ENCODE data around the gene PRKCH.

PRKCH gene

GRCh38 chr14:61573748-61574513 is 252.6 kb downstream of the PRKCH start:
- Mint-ChIP-seq H3K4me3 (no peak overlapping the region), H3K27me3 (ENCODE audit: low read depth, poor library complexity) (peaks cover 18% of the 10 kb centered on the region), H3K36me3 (ENCODE audit: low read depth) (no peaks in the 10 kb centered on the region), H3K4me1 (peaks cover 29% of the 10 kb centered on the region), H3K27ac (no peak overlapping the region), H3K9me3 (no peaks in the 10 kb centered on the region)
- DNase-seq = no peak
- no peak for TF ChIP-seq CTCF (IDR thresholded peaks at IDR 0.05)

GRCh38 chr14:61574514-61574807 is 253.1 kb downstream of the PRKCH start:
- DNase-seq = no peak
- peaks cover 23% of the 10 kb centered on the region for H3K4me1 Mint-ChIP-seq
- H3K27me3 Mint-ChIP-seq (ENCODE audit: low read depth, poor library complexity) = peaks cover 19% of the 10 kb centered on the region
- TF ChIP-seq CTCF (IDR thresholded peaks at IDR 0.05) = no peak
- H3K9me3 Mint-ChIP-seq = no peaks in the 10 kb centered on the region
- H3K36me3 Mint-ChIP-seq (ENCODE audit: low read depth) = no peaks in the 10 kb centered on the region
- no peak overlapping the region for H3K27ac Mint-ChIP-seq
- H3K4me3 Mint-ChIP-seq = no peak overlapping the region

- no peak overlapping the region for H3K4me3 Mint-ChIP-seq
- no peak for TF ChIP-seq CTCF (IDR thresholded peaks at IDR 0.05)
- DNase-seq = no peak
- H3K9me3 Mint-ChIP-seq = no peaks in the 10 kb centered on the region
- no peak overlapping the region for H3K27ac Mint-ChIP-seq
- H3K36me3 Mint-ChIP-seq (ENCODE audit: low read depth) = no peaks in the 10 kb centered on the region
- H3K27me3 Mint-ChIP-seq (ENCODE audit: low read depth, poor library complexity) = peaks cover 14% of the 10 kb centered on the region
- H3K4me1 Mint-ChIP-seq = peaks cover 19% of the 10 kb centered on the region
Observed at GRCh38 chr14:61575126-61575525, 253.7 kb downstream of the PRKCH start.

GRCh38 chr14:61575551-61576150 is 254.3 kb downstream of the PRKCH start:
- no peak for DNase-seq
- peaks cover 19% of the 10 kb centered on the region for H3K4me1 Mint-ChIP-seq
- H3K36me3 Mint-ChIP-seq (ENCODE audit: low read depth) = no peaks in the 10 kb centered on the region

GRCh38 chr14:61577506-61577931 is 256.1 kb downstream of the PRKCH start:
- TF ChIP-seq CTCF (IDR thresholded peaks at IDR 0.05) = no peak
- H3K27me3 Mint-ChIP-seq (ENCODE audit: low read depth, poor library complexity) = peaks cover 3% of the 10 kb centered on the region
- no peak overlapping the region for H3K27ac Mint-ChIP-seq
- no peaks in the 10 kb centered on the region for H3K9me3 Mint-ChIP-seq
- H3K36me3 Mint-ChIP-seq (ENCODE audit: low read depth) = no peaks in the 10 kb centered on the region
- no peak for DNase-seq
- peaks cover 27% of the 10 kb centered on the region for H3K4me1 Mint-ChIP-seq
- no peak overlapping the region for H3K4me3 Mint-ChIP-seq

More at GRCh38 chr14:61575551-61576150, 254.3 kb downstream of the PRKCH start:
- H3K27me3 Mint-ChIP-seq (ENCODE audit: low read depth, poor library complexity) = peaks cover 14% of the 10 kb centered on the region
- H3K27ac Mint-ChIP-seq = no peak overlapping the region
- H3K9me3 Mint-ChIP-seq = no peaks in the 10 kb centered on the region
- TF ChIP-seq CTCF (IDR thresholded peaks at IDR 0.05) = no peak
- H3K4me3 Mint-ChIP-seq = no peak overlapping the region

- no peak for TF ChIP-seq CTCF (IDR thresholded peaks at IDR 0.05)
- Mint-ChIP-seq H3K36me3 (ENCODE audit: low read depth) (no peaks in the 10 kb centered on the region), H3K27ac (no peak overlapping the region), H3K27me3 (ENCODE audit: low read depth, poor library complexity) (peaks cover 3% of the 10 kb centered on the region), H3K4me3 (no peak overlapping the region), H3K9me3 (no peaks in the 10 kb centered on the region), H3K4me1 (peaks cover 25% of the 10 kb centered on the region)
- DNase-seq = no peak
Observed at GRCh38 chr14:61578745-61579144, 257.4 kb downstream of the PRKCH start.

All from nephron progenitor cell (in vitro differentiated cells).